ENCODE data around the gene FEV. TPM values are rescaled to one million over a fixed set of nuclear protein-coding genes. Genes with fewer than 3 reads are reported as not detected.

Gene FEV
- total RNA-seq = not detected in 2 replicates

GRCh38 chr2:218985021-218985324, at the start of gene FEV:
FEV (minus strand) TSS chr2:218985184; CDS start chr2:218985075, 109 bp downstream.
- H3K27ac Mint-ChIP-seq = peak within 1 kb of the TSS; percentile 23
- H3K4me3 Mint-ChIP-seq = no peak within 1 kb of the TSS
- no peaks in the 10 kb centered on the region for H3K36me3 Mint-ChIP-seq (ENCODE audit: low read depth)
- peaks cover 6% of the 10 kb centered on the region for H3K4me1 Mint-ChIP-seq (ENCODE audit: low read depth)
- intact Hi-C loops (cut with micrococcal nuclease) = loop anchor here (10.0 kb wide), 1 partner anchor 320 kb away; the partner anchor contains the start of gene PTPRN
- peaks cover 80% of the 10 kb centered on the region for H3K27me3 Mint-ChIP-seq (ENCODE audit: insufficient read depth)
- H3K9me3 Mint-ChIP-seq = no peaks in the 10 kb centered on the region
- DNase-seq (ENCODE audit: low spot score) = no peak

- Mint-ChIP-seq H3K27ac (no peak overlapping the region), H3K36me3 (ENCODE audit: low read depth) (no peaks in the 10 kb centered on the region), H3K9me3 (no peaks in the 10 kb centered on the region), H3K4me3 (no peak overlapping the region), H3K4me1 (ENCODE audit: low read depth) (no peaks in the 10 kb centered on the region), H3K27me3 (ENCODE audit: insufficient read depth) (peaks cover 23% of the 10 kb centered on the region)
- no peak for DNase-seq (ENCODE audit: low spot score)
- intact Hi-C loops (cut with micrococcal nuclease) = no loop called here
Observed at GRCh38 chr2:219032051-219032745, 47.2 kb upstream of the FEV start.

- intact Hi-C loops (cut with micrococcal nuclease) = no loop called here
- Mint-ChIP-seq H3K4me1 (ENCODE audit: low read depth) (no peaks in the 10 kb centered on the region), H3K4me3 (no peak overlapping the region), H3K9me3 (no peaks in the 10 kb centered on the region), H3K27me3 (ENCODE audit: insufficient read depth) (peaks cover 19% of the 10 kb centered on the region), H3K36me3 (ENCODE audit: low read depth) (no peaks in the 10 kb centered on the region), H3K27ac (no peak overlapping the region)
- DNase-seq (ENCODE audit: low spot score) = no peak
Observed at GRCh38 chr2:219031005-219031738, 46.2 kb upstream of the FEV start.

- Mint-ChIP-seq H3K9me3 (no peaks in the 10 kb centered on the region), H3K4me1 (ENCODE audit: low read depth) (no peaks in the 10 kb centered on the region), H3K4me3 (no peak overlapping the region), H3K27ac (no peak overlapping the region), H3K36me3 (ENCODE audit: low read depth) (no peaks in the 10 kb centered on the region), H3K27me3 (ENCODE audit: insufficient read depth) (peaks cover 17% of the 10 kb centered on the region)
- DNase-seq (ENCODE audit: low spot score) = no peak
- intact Hi-C loops (cut with micrococcal nuclease) = no loop called here
Observed at GRCh38 chr2:219030177-219030940, 45.4 kb upstream of the FEV start.

- Mint-ChIP-seq H3K4me1 (ENCODE audit: low read depth) (no peaks in the 10 kb centered on the region), H3K36me3 (ENCODE audit: low read depth) (no peaks in the 10 kb centered on the region), H3K27ac (no peak overlapping the region), H3K27me3 (ENCODE audit: insufficient read depth) (peaks cover 12% of the 10 kb centered on the region), H3K9me3 (no peaks in the 10 kb centered on the region), H3K4me3 (no peak overlapping the region)
- intact Hi-C loops (cut with micrococcal nuclease) = loop anchor here (1.0 kb wide), 2 partner anchors 90 to 126 kb away; no protein-coding TSS in a partner anchor
- DNase-seq (ENCODE audit: low spot score) = peak; percentile 63
Observed at GRCh38 chr2:219029829-219030165, 44.8 kb upstream of the FEV start.

- H3K27ac Mint-ChIP-seq = no peak overlapping the region
- no peak for DNase-seq (ENCODE audit: low spot score)
- intact Hi-C loops (cut with micrococcal nuclease) = loop anchor here (1.0 kb wide), 2 partner anchors 90 to 126 kb away; no protein-coding TSS in a partner anchor
- no peak overlapping the region for H3K4me3 Mint-ChIP-seq
- H3K27me3 Mint-ChIP-seq (ENCODE audit: insufficient read depth) = peaks cover 7% of the 10 kb centered on the region
- H3K36me3 Mint-ChIP-seq (ENCODE audit: low read depth) = no peaks in the 10 kb centered on the region
- no peaks in the 10 kb centered on the region for H3K4me1 Mint-ChIP-seq (ENCODE audit: low read depth)
- H3K9me3 Mint-ChIP-seq = no peaks in the 10 kb centered on the region
Observed at GRCh38 chr2:219028996-219029828, 44.2 kb upstream of the FEV start.

GRCh38 chr2:219028141-219028540, 43.2 kb upstream of the FEV start:
- no peak overlapping the region for H3K4me3 Mint-ChIP-seq
- no peaks in the 10 kb centered on the region for H3K9me3 Mint-ChIP-seq
- no peaks in the 10 kb centered on the region for H3K36me3 Mint-ChIP-seq (ENCODE audit: low read depth)
- H3K27ac Mint-ChIP-seq = no peak overlapping the region
- DNase-seq (ENCODE audit: low spot score) = no peak
- intact Hi-C loops (cut with micrococcal nuclease) = no loop called here
- H3K4me1 Mint-ChIP-seq (ENCODE audit: low read depth) = no peaks in the 10 kb centered on the region
- H3K27me3 Mint-ChIP-seq (ENCODE audit: insufficient read depth) = no peaks in the 10 kb centered on the region

GRCh38 chr2:219027511-219028055, 42.6 kb upstream of the FEV start:
- H3K4me1 Mint-ChIP-seq (ENCODE audit: low read depth) = no peaks in the 10 kb centered on the region
- no peak overlapping the region for H3K4me3 Mint-ChIP-seq
- H3K27me3 Mint-ChIP-seq (ENCODE audit: insufficient read depth) = peaks cover 2% of the 10 kb centered on the region
- no peak overlapping the region for H3K27ac Mint-ChIP-seq
- no peaks in the 10 kb centered on the region for H3K36me3 Mint-ChIP-seq (ENCODE audit: low read depth)
- DNase-seq (ENCODE audit: low spot score) = no peak
- no peaks in the 10 kb centered on the region for H3K9me3 Mint-ChIP-seq
- intact Hi-C loops (cut with micrococcal nuclease) = no loop called here

GRCh38 chr2:219026946-219027345, 42.0 kb upstream of the FEV start:
- DNase-seq (ENCODE audit: low spot score) = no peak
- H3K4me1 Mint-ChIP-seq (ENCODE audit: low read depth) = no peaks in the 10 kb centered on the region
- intact Hi-C loops (cut with micrococcal nuclease) = no loop called here
- no peaks in the 10 kb centered on the region for H3K36me3 Mint-ChIP-seq (ENCODE audit: low read depth)
- peaks cover 2% of the 10 kb centered on the region for H3K27me3 Mint-ChIP-seq (ENCODE audit: insufficient read depth)
- H3K9me3 Mint-ChIP-seq = no peaks in the 10 kb centered on the region
- no peak overlapping the region for H3K4me3 Mint-ChIP-seq
- H3K27ac Mint-ChIP-seq = no peak overlapping the region

GRCh38 chr2:219025637-219026585, 40.9 kb upstream of the FEV start:
- intact Hi-C loops (cut with micrococcal nuclease) = no loop called here
- Mint-ChIP-seq H3K27ac (no peak overlapping the region), H3K4me3 (no peak overlapping the region), H3K36me3 (ENCODE audit: low read depth) (no peaks in the 10 kb centered on the region), H3K9me3 (no peaks in the 10 kb centered on the region), H3K27me3 (ENCODE audit: insufficient read depth) (peaks cover 2% of the 10 kb centered on the region), H3K4me1 (ENCODE audit: low read depth) (no peaks in the 10 kb centered on the region)
- no peak for DNase-seq (ENCODE audit: low spot score)

- Mint-ChIP-seq H3K9me3 (no peaks in the 10 kb centered on the region), H3K27ac (no peak overlapping the region), H3K4me3 (no peak overlapping the region), H3K4me1 (ENCODE audit: low read depth) (no peaks in the 10 kb centered on the region), H3K36me3 (ENCODE audit: low read depth) (no peaks in the 10 kb centered on the region), H3K27me3 (ENCODE audit: insufficient read depth) (peaks cover 2% of the 10 kb centered on the region)
- intact Hi-C loops (cut with micrococcal nuclease) = no loop called here
- DNase-seq (ENCODE audit: low spot score) = no peak
Observed at GRCh38 chr2:219024059-219024458, 39.1 kb upstream of the FEV start.
